Brain microvascular endothelial cell (primary cell): Measurements from ENCODE around the gene CLECL1.

Source experiments
- DNase-seq: peaks from one replicate; pipeline ENCODE4 v3.0.0-alpha.2; 2020
- H3K27ac ChIP-seq: fragments of 250-450 bp; sonication (Bioruptor Pico); 2 replicates; pipeline ENCODE4 v1.5.1; 2020; ENCODE audit warnings: mild to moderate bottlenecking, moderate library complexity
- H3K27me3 ChIP-seq: fragments of 250-450 bp; sonication (Bioruptor Pico); replicated peaks from 2 replicates; pipeline ENCODE4 v1.5.1; 2020; ENCODE audit warnings: mild to moderate bottlenecking
- H3K36me3 ChIP-seq: fragments of 250-450 bp; sonication (Bioruptor Pico); replicated peaks from 2 replicates; pipeline ENCODE4 v1.5.1; 2020; ENCODE audit warnings: mild to moderate bottlenecking
- H3K4me3 ChIP-seq: 2 replicates; pipeline ENCODE4 v1.5.1; 2011; ENCODE audit warnings: low read depth, mild to moderate bottlenecking, control low read depth, low read length, moderate library complexity
- in situ Hi-C: cut with HindIII; loops from 2 replicates; pipeline ENCODE4 v1.10.0; 2017; ENCODE audit warnings: low sequenced_read_pairs, low pct_ligation_motif_present
- TF ChIP-seq, protein P1 (sequence below): IDR thresholded peaks from 2 replicates; pipeline ENCODE4 v1.5.1; 2011; ENCODE audit warnings: low read depth, mild to moderate bottlenecking, moderate library complexity, low read length, control low read depth, inconsistent platforms; ENCODE audit errors: missing control alignments

The CLECL1 gene

GRCh38 chr12:9732921-9733461 lies at the start of gene CLECL1:
TSS of gene CLECL1 (minus strand) at chr12:9733097.
- no peak within 1 kb of the TSS for H3K27ac ChIP-seq
- no peaks in the 10 kb centered on the region for H3K36me3 ChIP-seq
- TF ChIP-seq, protein P1, sequence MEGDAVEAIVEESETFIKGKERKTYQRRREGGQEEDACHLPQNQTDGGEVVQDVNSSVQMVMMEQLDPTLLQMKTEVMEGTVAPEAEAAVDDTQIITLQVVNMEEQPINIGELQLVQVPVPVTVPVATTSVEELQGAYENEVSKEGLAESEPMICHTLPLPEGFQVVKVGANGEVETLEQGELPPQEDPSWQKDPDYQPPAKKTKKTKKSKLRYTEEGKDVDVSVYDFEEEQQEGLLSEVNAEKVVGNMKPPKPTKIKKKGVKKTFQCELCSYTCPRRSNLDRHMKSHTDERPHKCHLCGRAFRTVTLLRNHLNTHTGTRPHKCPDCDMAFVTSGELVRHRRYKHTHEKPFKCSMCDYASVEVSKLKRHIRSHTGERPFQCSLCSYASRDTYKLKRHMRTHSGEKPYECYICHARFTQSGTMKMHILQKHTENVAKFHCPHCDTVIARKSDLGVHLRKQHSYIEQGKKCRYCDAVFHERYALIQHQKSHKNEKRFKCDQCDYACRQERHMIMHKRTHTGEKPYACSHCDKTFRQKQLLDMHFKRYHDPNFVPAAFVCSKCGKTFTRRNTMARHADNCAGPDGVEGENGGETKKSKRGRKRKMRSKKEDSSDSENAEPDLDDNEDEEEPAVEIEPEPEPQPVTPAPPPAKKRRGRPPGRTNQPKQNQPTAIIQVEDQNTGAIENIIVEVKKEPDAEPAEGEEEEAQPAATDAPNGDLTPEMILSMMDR = no peak
- in situ Hi-C loops = no loop called here
- no peak within 1 kb of the TSS for H3K4me3 ChIP-seq
- DNase-seq = no peak
- H3K27me3 ChIP-seq = no peaks in the 10 kb centered on the region

- Histone ChIP-seq H3K36me3 (no peaks in the 10 kb centered on the region), H3K27ac (no peak overlapping the region), H3K4me3 (no peak overlapping the region), H3K27me3 (no peaks in the 10 kb centered on the region)
- DNase-seq = no peak
- TF ChIP-seq, protein P1 = no peak
- in situ Hi-C loops = no loop called here
These were observed 48.5 kb upstream of the CLECL1 start for GRCh38 chr12:9781360-9781759.

GRCh38 chr12:9779209-9779608 lies 46.3 kb upstream of the CLECL1 start:
- in situ Hi-C loops = no loop called here

GRCh38 chr12:9776781-9777180 lies 43.9 kb upstream of the CLECL1 start:
- no peak for DNase-seq
- H3K36me3 ChIP-seq = no peaks in the 10 kb centered on the region
- no peaks in the 10 kb centered on the region for H3K27me3 ChIP-seq
- H3K4me3 ChIP-seq = no peak overlapping the region
- H3K27ac ChIP-seq = no peak overlapping the region
- in situ Hi-C loops = no loop called here
- TF ChIP-seq, protein P1 = no peak

More at GRCh38 chr12:9779209-9779608, 46.3 kb upstream of the CLECL1 start:
- DNase-seq = no peak
- H3K36me3 ChIP-seq = no peaks in the 10 kb centered on the region
- TF ChIP-seq, protein P1 = no peak
- no peaks in the 10 kb centered on the region for H3K27me3 ChIP-seq
- H3K27ac ChIP-seq = no peak overlapping the region
- no peak overlapping the region for H3K4me3 ChIP-seq

GRCh38 chr12:9773216-9773877 lies 40.5 kb upstream of the CLECL1 start:
- Histone ChIP-seq H3K36me3 (no peaks in the 10 kb centered on the region), H3K4me3 (no peak overlapping the region), H3K27ac (no peak overlapping the region), H3K27me3 (no peaks in the 10 kb centered on the region)
- in situ Hi-C loops = no loop called here
- TF ChIP-seq, protein P1 = no peak
- DNase-seq = no peak

GRCh38 chr12:9763025-9763424 lies 30.1 kb upstream of the CLECL1 start:
- in situ Hi-C loops = no loop called here
- no peak overlapping the region for H3K4me3 ChIP-seq
- no peak for DNase-seq
- TF ChIP-seq, protein P1 = no peak
- no peaks in the 10 kb centered on the region for H3K27me3 ChIP-seq
- H3K36me3 ChIP-seq = no peaks in the 10 kb centered on the region
- no peak overlapping the region for H3K27ac ChIP-seq
